CD4-positive, alpha-beta T cell treated with Interleukin-2 at 100 ng/mL for 4 hours (primary cell): ENCODE results near the gene CIRBP.

Experiments
- DNase-seq: peaks from one replicate; pipeline ENCODE4 v3.0.0-alpha.2; 2020; ENCODE audit warnings: low spot score

The CIRBP gene

DNA sequence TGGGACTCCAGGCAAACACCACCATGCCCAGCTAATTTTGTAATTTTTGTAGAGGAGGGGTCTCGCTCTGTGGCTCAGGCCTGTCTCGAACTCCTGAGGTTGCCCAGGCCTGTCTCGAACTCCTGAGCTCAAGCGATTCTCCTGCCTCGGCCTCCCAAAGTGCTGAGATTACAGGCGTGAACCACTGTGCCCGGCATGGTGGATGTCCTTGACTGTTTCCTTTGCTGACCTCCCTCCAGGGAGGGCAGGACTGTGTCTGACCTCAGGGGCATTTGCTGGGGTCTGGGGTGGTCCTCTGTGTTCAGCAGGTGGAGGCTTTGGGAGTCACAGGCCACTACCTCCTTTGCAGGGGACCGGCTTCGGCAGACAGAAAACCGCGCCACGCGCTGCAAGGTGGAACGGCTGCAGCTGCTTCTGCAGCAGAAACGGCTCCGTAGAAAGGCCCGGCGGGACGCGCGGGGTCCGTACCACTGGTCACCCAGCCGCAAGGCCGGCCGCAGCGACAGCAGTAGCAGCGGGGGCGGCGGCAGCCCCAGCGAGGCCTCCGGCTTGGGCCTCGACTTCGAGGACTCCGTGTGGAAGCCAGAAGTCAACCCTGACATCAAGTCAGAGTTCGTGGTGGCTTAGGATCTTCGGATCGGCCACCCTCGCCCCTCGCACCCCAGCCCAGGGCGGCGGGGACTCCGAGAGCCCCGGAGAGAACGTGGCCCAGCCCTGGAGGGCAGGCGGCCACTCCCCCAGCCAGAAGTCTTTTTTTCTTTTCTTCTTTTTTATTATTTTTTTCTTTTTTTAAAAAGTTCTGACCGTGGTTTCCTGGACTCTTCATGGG, 12.3 kb upstream of the CIRBP start:
- DNase-seq: no peak

DNA sequence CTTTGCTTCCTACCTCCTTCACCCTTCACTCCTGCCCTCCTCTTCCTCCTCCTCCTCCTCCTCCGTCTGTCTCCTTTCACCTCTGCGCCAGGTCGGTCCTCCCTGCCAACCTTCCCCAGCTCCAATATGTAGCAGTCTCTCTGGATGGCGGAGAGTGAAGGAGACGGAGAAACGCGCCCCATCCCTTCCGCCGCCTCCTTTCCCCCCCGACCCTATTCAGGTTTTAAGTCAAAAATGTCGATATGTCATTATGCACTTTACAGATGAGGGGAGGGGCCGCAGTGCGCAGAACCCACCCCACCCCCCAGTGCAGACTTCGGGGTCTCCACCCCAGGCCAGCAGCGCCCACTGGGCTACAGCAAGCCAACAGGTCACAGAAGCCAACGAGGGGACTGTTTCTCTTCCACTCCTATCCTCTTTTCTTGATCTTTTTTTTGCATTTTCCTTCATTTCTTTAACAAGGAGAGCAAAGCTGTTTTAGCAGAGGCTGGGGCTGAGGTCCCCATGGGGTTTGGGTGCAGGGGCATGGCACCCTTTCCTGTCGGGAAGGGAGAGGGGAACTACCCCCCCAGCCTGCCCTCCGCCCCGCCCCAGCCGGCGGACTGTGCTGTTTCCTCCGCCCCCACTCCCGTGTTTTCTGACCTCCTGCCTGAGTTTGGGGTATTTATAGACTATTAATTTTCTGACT, 11.5 kb upstream of the CIRBP start:
- DNase-seq: no peak

DNA sequence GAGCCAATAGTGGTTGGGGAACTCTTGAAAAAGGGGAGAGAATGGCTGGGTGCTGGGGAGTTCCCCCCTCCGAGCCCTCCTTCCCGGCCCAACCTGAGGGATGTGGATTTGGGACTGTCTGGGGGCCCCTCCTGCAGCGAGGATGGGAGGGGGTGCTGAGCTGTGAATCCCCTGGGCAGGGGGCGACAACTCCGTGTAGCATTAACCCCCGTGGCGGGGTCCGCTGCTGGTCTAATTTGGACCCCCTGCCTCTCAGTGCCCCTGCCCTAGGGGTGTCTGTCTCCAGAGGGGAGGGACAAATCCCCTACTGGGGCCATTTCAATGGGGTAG, 11.0 kb upstream of the CIRBP start:
- DNase-seq: no peak

DNA sequence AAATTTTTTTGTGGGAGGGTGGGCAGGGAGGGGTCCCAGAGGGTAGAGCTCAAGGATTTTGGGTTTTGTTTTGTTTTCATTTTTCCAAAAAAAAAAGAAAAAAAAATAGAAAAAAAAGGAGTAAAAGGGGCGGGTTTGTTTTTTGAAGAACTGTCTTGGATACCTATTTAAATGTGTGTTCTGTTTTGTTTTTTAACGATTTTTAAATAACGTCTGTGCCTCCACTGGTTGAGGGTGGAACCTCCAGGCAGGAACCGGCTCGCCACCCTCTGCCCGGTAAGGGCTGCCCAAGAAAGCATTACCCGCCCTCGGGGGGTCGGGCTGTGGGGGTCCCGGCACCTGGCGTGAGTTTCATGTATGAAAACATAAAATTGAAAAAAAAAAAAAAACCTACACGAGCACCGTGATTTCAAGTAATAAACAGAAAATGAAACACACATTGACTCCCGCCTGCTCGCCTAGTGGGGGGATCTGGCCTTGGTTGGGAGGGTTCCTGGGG, 10.4 kb upstream of the CIRBP start:
- DNase-seq: no peak

DNA sequence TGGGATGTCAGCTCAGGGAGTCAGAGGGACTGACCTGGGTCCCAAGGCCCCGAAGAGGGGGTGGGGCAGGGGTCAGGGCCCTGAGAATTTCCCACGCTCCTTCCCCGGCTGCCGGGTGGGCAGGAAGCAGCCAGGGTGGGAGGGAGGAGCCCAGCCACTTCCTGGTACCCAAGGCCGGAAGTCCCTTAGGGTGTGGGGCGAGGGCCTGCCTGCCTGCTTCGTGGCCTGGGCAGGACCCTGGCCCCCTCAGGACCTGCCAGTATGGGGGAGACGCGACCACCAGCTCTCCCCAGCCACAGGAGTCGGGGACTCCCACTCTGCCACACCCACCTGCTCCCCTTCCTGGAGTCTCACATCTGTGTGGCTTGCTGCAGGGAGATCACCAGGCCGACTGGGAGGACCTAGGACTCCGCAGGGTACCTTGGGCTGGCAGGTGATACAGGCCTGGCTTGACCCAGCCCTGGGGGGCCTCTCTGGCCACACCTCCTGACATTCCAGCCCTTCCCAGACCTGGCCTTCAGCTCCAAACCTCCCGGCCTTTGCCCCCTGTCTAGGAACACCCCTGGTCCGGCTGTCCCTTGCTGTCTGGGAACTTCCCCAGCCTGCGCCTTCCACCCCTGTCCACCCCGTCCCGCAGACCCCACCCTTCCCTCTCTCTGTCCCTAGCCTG, 9.8 kb upstream of the CIRBP start:
- DNase-seq: peak; percentile 68

DNA sequence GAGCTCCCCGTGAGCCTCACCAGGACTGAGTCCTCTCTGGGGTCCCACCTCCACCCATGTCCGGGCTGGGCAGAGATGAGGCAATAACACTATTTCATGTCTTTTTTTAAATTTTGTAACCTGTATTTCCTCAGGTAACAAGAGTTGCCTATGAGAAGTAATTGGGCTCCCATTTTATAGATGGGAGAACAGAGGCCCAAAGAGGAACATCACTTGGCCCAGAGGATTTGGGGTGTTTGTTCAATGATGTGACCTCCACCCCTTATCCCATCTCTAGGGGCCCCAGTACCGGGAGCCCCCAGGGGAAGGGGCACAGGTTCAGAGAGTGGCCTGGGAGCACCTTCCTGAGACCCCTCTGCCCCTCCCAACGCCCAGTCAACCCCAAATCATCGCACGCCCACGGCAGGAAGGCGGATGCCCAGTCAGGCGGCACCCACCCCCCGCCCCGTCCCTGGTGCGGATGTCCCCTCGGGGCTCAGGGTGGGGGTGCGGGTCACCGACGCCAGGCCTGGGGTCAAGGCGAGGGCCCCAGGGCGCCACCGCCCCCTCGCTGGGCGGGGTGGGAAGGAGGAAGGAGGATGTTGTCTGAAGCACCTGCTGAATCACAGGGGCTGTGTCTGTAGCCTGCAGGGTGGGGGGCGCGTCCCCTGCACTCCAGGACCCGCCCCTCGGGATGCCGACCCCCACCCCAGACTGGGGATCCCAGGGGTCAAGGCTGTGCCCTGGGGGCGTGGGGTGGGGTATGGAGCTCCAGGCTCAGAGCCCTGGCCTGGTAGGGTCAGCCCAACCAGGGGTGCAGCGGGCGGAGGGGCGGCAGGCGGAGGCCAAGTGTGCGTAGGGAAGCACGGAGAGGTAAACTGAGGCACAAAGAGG, 9.0 kb upstream of the CIRBP start:
- peak; percentile 58 for DNase-seq

DNA sequence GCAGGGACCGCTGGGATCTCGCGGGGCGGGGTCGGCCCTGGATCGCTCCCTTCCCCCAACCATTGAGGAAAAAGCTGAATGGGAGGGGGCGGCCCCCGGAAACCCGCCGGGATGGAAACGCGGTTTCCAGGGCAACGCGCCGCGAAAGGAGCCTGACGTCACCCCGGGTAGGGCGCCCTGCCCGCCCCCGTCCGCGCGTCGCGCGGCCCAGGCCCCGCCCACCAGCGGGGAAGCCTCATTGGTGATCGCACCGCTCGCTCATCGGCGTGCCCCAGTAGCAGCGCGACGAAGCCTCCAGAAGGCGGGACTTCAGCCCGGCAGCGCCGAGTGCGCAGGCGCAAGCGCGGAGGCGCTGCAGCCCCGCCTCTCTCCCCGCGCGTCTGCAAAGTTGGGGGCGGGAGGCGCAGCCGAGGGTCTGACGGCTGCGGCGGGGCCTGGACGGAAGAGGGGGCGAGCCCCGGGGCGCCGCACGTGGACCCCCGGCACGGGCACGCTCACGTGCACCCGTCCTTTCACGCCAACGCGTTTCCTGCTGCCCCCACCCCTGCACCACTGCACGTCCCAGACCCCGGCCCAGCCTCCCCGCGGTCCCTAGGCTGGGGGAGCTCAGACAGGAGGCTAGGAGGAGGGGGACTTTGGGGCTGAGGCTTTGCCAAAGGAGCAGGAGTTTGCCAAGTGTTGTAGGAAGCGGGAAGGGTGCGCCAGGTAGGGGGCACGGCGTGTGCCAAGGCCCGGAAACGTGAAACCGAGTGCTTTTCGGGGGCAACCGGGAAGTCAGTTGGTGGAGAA, 8.2 kb upstream of the CIRBP start:
- DNase-seq: peak; percentile 98

DNA sequence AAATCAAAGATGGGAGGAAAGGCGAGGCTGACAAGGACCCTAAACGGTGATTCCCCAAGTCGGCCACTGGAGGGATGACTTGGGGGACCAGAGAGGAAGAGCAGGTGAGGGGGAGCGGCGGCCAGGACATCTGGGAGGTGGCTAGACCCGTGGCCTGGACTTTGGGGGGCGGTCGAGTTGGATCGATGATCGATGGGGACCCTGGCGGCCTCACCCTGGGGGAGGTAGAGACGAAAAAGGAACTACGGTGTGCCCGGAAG, 7.7 kb upstream of the CIRBP start:
- DNase-seq: no peak

DNA sequence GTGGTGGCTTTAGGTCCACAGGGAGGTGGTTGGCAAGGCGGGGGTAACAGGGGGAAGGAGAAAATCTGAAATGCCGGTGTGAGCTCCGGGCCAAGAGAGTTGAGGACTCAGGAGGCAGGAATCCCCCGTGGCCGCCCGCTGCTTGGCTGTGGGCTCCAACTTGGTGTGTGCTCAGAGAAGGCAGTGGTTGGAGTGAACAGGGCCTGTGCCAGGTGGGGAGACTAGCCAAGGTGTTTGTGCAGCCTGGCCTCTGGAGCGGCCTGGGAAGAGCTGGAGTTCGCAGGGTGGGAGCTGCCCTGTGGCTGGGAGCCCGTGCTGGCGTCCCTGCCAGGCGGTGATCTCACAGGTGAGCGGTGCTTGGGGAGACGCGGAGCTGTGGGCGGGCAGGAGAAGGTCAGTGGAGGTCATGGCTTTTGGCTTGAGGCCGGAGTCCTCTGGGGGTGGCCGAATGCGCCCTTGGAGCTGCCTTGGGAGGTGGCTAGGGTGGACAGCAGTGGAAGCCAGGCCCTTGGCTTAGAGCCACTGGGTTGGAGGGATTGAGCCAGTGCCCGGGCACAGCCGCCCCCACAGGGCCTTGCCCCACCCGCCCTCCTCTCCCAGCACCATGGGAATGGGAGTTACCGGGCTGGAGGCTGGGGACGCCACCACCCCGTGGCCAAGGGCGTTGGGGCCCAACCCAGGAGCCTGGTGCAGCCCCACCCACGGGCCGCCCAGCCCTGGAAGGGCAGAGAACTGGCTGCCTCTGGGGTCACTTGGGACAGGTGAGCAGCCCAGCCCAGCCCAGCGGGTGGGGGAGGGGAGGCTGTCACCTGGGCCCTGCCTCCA, 7.1 kb upstream of the CIRBP start:
- peak; percentile 35 for DNase-seq

DNA sequence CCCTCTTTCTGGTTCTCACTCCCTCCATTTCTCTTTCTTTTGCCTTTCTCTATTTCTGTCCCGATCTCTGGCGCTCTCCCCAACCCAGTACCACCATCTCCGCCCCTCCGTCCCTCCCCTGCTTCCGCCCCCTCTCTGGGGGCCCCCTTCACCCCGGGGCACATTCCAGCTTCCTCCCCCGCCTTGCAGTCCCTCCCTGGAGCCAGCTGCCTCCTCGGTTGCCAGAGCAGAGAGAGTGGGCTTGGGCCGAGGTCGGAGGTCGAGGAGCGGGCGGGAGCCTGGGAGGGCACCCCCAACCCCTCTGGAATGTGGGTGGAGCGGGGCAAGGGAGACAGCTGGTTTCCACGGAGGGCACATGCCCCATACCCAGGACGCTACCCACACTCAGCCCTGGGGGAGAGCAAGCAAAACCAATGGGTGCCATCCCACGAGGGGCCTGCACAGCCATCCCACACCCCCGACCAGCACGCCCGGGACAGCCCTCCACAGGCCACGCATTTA, 6.5 kb upstream of the CIRBP start:
- no peak for DNase-seq

DNA sequence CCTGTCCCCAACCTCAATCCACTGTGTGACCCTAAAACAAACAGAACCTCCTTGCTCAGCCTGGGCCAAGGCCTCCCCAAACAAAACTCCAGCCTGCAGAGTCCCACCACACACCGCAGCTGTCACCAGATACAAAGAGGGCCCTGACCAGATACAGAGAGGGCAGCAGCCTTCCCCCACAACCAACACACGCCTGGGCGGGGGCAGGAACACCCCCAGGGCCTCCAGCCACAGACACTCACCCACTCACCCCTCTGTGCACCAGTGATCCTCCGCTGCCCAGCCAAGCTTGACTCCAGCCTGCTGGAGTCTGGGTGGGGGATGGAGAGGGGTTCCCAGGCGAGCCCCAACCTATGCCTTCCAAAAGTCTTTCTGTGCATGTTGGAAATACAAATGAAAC, 5.9 kb upstream of the CIRBP start:
- DNase-seq: no peak

DNA sequence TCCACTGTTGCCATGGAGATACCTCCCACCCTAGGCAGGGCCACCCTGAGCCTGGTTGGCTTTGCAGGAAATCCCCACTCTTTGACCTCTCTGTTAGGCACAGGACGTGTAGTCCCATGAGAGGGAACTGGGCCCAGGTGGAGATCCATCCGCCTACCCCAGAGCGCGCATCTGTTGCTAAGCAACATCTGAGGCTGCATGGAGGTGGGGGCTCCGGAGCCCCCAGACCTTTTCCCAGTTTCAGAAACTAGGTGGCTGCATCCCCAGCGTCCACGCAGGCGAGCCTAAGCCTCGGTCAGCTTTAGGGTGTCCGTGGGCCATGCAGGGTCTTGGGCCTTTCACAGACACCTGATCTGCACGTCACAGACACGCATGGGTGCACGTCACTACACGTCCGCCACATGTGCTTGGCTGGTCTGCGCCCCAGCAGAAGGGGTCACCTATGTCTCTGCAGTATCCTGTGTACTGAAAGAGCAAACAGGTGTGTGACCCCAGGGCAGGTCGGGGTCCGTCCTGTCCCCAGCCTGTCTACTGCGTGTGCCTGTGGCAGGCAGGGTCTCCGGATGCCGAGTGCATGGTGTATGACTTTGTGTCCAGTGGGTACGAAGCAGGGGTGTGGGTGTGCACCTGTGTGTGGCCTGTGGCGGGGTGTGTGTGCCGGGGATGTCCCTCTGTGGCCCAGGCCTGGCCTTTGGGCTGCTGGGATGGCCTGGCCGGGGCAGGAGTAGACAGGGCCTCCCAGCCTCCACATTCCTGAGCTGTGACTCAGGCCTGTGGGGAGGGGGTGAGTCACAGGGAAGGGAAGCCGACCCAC, 4.1 kb upstream of the CIRBP start:
- DNase-seq: no peak

DNA sequence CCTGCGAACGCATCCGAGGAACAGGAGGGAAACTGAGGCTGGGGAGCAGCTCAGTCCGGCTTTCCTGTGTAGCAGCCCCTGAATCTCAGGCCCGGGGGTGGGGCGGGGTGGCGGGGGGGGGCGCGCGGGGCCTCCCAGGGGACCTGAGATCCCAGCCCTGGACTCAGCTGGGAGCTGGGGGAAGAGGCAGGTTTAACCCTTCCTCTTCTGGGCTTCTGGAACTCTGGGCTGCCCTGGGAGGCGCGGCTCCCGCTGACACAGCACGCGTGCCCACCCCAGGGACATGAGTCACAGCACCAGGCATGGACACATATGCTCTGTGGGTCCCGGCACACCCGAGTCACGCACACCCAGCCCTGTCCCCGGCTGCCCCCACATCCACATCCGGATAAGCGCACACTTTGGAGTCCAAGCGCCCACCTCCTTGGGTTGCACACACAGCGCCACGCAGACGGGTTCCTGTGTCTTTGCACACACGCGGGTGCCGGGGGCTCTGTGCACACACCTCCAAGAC, 3.5 kb upstream of the CIRBP start:
- peak; percentile 50 for DNase-seq

DNA sequence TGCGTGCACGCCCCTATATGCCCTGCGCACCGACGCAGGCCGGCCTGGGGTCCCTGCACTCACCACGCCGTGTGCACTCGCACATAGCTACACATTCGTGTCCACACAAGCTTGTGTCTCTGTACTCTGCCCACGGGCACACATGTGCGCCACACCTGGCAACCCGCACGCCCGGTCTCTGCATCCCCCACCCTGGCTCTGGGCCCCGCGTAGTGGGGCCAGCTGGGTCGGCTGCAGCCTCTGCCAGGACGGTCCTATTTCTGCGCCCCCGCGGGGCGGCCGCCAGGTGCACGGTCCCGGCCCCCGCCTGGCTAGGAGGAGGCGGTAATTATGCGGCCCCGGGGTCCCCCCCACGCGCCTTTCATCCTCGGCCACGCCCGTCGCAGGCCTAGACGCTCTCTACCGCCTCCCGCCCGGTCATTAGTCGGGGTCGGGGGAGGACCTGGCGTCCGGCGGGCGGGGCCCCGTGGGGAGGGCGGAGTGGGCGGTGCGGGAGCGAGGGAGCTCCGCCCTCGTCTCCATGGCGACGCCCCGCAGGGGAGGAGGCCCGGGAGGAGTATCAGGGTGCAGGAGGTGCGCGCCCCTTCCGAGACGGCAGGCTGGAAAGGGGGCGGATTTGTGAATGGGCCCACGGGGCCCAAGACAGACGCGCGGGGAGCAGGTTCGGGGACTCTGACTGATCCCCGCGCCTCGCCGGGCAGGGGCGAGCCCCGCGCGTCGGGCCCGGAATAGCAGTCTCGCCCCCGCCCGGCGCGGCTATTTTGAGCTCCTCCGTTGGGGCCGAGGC, 2.8 kb upstream of the CIRBP start:
- DNase-seq: peak; percentile 90

DNA sequence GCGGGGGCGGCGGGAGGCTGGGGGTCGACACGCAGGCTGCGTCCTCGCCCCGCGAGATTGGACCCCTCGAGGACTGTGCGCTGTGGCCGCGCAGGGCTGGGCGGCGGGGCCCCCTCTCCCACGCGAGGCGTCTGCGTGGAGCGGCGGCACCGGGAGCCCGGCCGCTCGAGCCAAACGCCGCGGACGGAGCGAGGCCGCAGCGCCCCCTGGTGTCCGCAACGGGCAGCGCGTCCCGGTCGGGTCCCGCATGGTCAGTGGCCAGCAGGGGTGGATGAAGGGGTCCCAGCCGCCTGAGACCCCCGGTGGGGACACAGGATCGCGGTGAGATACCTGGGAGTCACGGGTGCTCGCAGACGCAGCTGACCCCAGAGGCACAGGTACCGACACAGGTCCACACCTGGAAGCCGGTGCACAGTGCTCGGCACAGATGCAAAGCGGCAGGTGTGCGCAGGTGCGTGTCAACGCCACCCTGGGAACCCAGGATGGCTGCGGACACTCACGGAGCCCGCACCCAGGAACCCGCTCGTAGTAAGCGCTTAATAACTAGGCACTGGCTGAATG, 2.1 kb upstream of the CIRBP start:
- peak; percentile 69 for DNase-seq

DNA sequence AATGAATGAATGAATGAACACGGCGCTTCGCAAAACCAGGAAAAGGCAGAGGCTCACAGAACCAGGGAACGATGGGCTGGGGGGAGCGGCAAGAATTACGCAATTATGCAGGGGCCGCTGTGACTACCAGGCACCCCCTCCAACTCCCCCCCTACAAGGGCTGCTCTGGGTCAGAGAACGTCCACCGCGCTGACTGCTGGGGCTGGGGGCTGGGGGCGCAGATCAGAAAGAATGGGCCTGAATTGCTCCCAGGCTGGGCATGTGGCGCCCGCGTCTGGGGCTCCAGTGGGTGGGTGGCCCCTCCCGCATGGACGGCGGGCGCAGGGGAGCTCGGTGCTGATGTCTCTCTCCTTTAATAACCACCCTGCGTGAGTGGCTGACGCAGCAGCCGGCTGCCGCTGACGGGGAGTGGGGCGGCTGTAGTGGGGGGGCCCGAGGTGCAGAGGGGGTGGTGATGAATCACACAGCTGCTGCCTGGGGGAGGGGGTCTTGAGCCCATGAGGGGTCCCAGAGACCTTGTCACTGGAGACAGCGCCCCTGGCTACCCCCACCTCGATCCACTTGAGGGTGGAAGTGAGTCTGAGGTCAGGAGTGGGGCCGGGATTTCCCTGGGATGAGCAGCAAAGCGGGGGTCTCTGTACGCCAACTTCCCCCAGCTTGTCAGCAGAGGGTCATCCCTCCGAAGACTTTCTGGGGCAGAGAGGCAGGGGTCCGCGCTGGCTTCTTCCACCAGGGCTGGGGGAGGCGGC, 1.5 kb upstream of the CIRBP start:
- no peak for DNase-seq
